ENCODE results near the gene PACS1. TPM values are rescaled to one million over a fixed set of nuclear protein-coding genes. Genes with fewer than 3 reads are reported as not detected.
"Not testable (repeated sequence)": the region's sequence is repeated elsewhere in the genome, so short reads cannot be mapped to it uniquely, and the experiment has no call there.

Gene PACS1
- total RNA-seq, 1 donor from 2014 or later, result 41.7 TPM

DNA sequence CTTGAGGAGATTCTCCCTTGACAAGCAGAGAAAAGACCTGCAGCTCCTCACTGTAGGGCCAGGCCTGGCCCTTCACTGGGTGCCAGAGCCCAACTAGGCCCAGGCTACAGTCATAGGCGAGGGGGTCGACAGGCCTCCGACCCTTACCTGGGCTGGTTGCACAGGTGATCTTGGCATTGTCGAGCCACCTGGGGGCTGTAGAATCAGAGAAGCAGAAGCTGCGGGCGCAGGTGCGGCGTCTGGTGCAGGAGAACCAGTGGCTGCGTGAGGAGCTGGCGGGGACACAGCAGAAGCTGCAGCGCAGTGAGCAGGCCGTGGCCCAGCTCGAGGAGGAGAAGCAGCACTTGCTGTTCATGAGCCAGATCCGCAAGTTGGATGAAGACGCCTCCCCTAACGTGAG is 191.5 kb downstream of the PACS1 start:
- ATAC-seq, result no peak

DNA sequence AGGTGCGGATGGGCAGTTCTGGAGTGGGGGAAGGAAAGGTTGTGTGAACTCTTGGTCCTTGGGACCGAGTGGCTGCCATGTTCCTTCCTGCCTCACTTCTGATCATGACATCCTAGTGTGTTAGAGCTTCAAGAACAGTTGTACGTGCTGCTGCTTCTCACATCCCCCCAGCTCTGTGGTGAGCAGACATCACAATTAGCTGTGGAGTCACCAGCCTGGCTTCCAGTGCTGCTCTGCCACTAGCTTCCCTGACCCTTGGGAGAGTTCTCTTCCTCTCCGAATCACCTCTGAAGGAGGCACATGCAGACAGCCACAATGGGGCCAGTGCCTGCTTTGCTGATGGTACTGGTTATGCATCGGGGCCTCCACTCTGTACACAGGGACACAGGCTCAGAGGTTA is 192.1 kb downstream of the PACS1 start:
- no peak for ATAC-seq

- no peak for ATAC-seq
Measured at GRCh38 chr11:66262696-66263095, 192.6 kb downstream of the PACS1 start.

DNA sequence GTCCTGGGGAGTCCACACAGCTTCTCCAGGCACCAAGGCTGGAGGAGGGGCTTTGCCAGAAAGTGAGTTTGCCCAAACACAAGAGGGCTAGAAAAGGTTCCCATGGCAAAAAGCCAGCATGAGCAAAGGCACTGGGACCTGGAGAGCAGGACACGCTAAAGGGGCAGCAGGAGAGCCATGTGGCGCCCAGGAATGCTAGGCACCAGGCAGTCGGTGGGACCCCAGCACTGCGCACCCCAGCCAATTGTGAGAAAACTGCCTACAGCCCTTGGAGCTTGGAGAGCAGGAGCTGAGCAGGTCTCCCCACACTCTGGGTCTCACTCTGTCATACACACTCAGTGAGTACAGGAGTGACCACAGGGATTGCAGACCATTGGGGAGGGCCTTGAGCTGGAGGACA is 193.2 kb downstream of the PACS1 start:
- ATAC-seq, result no peak

- ATAC-seq, result no peak
Measured at GRCh38 chr11:66263785-66264184, 193.7 kb downstream of the PACS1 start.

DNA sequence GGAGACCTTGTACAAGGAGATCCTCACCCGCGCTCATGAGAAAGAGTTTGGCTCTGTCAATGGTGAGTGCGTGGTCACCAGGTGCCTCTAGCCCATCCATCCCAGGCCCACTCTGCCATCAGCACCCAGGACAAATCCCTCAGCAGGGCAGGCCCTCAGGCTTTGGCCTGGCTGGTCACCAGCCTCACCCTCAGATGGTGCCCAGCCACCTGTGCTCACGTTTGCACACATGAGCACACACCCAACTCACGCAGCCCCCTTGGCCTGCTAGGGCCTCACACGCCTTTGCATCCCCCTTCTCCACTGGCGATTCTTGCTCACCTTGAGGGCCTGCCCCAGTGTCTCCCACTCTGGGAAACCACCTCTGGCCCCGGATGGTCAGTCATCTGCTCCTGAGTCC is 194.3 kb downstream of the PACS1 start:
- ATAC-seq, result no peak

GRCh38 chr11:66264914-66265313 is 194.8 kb downstream of the PACS1 start:
- no peak for ATAC-seq

- no peak for ATAC-seq
Measured at GRCh38 chr11:66265531-66266377, 195.7 kb downstream of the PACS1 start.

GRCh38 chr11:66266378-66267038 is 196.4 kb downstream of the PACS1 start:
- no peak for ATAC-seq

- ATAC-seq, result no peak
Measured at GRCh38 chr11:66267039-66267378, 196.9 kb downstream of the PACS1 start.

DNA sequence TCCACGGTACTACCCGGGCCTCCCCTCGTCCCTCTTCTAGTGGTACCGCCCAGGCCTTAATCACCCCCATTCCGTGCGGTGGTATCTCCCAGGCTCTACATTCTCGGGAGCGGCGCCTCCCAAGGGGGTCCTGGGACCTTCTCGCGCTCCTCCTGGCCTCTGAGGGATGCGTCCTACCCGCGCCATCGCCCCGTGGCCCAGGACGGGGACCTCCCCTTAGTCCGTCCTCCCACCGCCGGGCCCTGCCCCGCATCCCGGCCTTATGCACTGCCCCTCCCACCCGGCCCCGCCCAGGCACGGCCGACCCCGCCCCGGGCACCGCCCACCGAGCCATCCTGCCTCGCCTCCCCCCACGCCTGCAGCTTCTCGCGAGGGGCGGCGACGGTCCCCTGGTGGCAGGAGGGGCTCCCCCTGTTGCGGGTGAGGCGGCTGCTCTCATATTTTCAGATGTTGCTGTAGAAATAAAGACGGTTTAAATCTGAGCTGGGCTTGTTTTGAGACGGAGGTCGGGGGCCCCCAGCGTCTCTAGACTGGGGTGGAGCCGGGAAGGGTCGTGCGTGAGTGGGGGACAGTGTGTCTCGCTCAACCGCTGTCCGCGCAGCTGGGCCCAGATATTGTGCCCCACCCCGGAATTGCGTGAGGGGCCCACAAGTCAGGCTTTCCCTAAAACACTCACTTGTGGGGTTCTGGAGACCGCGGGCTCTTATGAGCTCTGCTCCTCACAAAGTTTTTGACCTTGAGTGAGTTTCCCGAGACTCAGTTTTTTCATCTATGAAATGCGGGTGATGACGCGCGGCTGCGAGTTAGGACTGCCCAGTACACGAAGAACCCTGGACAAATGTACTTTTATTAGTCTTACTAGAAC is 197.5 kb downstream of the PACS1 start:
- peak; percentile 76 for ATAC-seq

- ATAC-seq, result peak; percentile 86
Measured at GRCh38 chr11:66268244-66268951, 198.3 kb downstream of the PACS1 start, which contains the start of gene RAB1B. Gene RAB1B (plus strand): TSS chr11:66268639. CDS start chr11:66268680, 41 bp downstream.

GRCh38 chr11:66268952-66269905 is 199.2 kb downstream of the PACS1 start:
- no peak for ATAC-seq

DNA sequence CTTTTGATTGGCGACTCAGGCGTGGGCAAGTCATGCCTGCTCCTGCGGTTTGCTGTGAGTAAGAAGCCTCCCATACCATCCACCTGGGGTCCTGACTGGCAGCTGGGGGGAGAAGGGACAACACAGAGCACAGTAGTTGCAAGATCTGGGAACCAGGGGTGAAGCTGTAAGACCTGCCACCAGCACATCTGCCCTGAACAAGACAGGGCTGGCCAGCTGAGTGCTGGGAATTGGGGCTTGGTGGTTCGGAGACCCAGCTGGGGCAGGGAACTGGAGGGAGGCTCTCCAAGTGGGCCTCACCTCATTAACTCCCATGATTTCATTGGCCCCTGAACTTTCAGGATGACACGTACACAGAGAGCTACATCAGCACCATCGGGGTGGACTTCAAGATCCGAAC is 201.7 kb downstream of the PACS1 start:
- ATAC-seq, result no peak

DNA sequence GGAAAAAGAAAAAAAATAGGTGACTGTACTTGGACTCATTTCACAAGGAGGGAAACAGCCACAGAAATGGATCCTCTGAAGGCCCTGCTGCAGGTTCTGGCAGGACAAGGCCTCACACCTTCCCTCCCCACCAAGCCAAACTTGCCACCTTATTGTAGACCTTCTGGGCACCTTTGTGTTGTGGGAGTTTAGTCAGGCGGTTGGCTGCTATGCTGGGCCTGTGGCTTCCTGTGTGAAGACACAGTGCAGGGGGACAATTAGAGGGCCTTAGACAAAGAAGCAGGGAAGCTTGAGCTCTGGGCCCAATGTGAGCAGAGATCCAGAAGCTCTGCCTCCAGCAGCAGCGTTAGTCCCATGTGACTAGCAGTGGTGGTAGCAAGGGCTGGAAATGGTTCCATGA is 202.5 kb downstream of the PACS1 start:
- no peak for ATAC-seq

DNA sequence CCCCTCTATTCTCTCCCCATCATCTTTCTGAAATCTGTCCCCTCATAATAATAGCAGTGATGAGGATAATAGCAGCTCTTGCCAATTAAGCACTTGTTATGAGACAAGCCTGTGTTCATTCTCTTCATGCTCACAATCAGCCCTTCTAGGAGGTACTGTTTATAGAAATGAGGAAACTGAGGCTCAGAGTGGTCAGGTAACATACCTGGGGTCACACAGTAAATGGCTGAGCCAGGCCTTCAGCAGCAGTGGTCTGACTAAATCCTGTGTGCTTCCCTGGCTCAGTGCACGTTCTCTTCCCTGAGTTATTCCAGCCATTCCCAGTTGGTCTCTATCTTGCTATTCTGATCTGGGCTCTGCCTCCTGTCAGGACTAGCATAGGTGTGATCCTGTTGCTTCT is 204.1 kb downstream of the PACS1 start:
- ATAC-seq, result no peak

DNA sequence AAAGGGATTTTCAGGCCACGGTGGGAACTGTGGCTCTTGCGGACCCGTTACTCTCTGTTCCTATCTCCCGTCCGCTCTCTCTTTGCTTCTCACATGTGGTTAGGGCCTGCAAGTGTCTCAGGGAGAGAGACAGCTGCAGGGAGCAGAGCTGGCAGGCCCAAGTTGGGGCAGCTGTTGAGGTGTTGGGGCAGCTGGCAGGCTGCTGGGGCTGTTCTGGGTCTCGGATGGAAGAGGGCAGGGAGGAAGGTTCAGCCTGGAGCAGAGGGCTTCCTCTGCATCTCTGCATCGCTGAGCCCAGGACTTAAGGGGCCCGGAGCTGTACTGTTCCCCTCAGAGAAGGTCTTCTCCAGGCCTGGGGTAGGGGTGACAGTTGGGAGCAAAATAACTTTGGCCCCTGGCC is 205.3 kb downstream of the PACS1 start:
- no peak for ATAC-seq

GRCh38 chr11:66275984-66276612 is 206.0 kb downstream of the PACS1 start:
- ATAC-seq, result no peak

DNA sequence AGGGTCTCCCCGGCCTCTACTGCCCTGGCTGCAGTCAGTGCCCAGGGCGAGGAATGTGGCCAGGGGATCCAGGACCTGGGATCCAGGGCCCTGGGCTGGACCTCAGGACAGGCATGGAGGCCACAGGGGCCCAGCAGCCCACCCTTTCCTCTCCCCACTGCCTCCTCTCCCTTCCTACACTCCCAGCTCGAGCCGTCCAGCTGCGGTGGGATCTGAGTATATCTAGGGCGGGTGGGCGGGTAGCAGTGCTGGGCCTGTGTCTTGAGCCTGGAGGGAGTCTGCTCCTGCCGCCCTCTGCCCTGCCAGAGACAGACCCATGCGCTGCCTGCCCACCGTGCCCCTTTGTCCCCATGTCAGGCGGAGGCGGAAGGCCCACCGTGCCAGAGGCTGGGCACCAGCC is 206.5 kb downstream of the PACS1 start:
- ATAC-seq, result not testable (repeated sequence)

DNA sequence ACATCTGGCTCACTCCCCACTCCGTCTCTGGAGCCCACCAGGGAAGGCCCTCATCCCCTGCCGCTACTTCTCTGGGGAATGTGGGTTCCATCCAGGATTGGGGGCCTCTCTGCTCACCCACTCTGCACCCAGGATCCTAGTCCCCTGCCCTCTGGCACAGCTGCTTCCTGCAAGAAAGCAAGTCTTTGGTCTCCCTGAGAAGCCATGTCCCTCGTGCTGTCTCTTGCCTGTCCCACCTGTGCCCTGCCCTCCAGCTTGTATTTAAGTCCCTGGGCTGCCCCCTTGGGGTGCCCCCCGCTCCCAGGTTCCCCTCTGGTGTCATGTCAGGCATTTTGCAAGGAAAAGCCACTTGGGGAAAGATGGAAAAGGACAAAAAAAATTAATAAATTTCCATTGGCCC is 207.0 kb downstream of the PACS1 start:
- ATAC-seq, result not testable (repeated sequence)

All from esophagus mucosa (tissue), 1 donor.